Pulmonary artery endothelial cell (primary cell): ENCODE measurements around the gene GTF2H4. TPM values are rescaled to one million over a fixed set of nuclear protein-coding genes. Genes with fewer than 3 reads are reported as not detected.

Experiments used
- DNase-seq: peaks from one replicate; pipeline ENCODE4 v3.0.0-alpha.2; 2011; ENCODE audit warnings: low read depth, low spot score
- total RNA-seq: library from RNA; depleted of rRNA; stranded (reverse); fragments of >200 nt; gene quantifications from 2 replicates; pipeline ENCODE4 v1.2.3, GENCODE V29; 2014

GTF2H4 gene
- total RNA-seq, 1 donor from 2014 or later: 12.5 TPM

GRCh38 chr6:30882204-30882758, 25.7 kb upstream of the GTF2H4 start:
- DNase-seq: no peak

- no peak for DNase-seq
Measured at GRCh38 chr6:30882759-30883684, 25.0 kb upstream of the GTF2H4 start.

- no peak for DNase-seq
Measured at GRCh38 chr6:30883685-30884520, 24.1 kb upstream of the GTF2H4 start, which contains the start of gene DDR1. Gene DDR1 (plus strand): TSS chr6:30884519. CDS start chr6:30888730, 4,211 bp downstream.

- DNase-seq: no peak
Measured at GRCh38 chr6:30884521-30885480, 23.2 kb upstream of the GTF2H4 start.

- DNase-seq: no peak
Measured at GRCh38 chr6:30885481-30885998, 22.5 kb upstream of the GTF2H4 start.

GRCh38 chr6:30885999-30886896, 21.8 kb upstream of the GTF2H4 start:
- DNase-seq: no peak

- DNase-seq: no peak
Measured at GRCh38 chr6:30886897-30887255, 21.1 kb upstream of the GTF2H4 start.

GRCh38 chr6:30887901-30888815, 19.8 kb upstream of the GTF2H4 start:
- DNase-seq: no peak

- no peak for DNase-seq
Measured at GRCh38 chr6:30888816-30889495, 19.1 kb upstream of the GTF2H4 start.

- no peak for DNase-seq
Measured at GRCh38 chr6:30889496-30889885, 18.5 kb upstream of the GTF2H4 start.

GRCh38 chr6:30889921-30890645, 17.9 kb upstream of the GTF2H4 start:
- DNase-seq: no peak

- no peak for DNase-seq
Measured at GRCh38 chr6:30890646-30891449, 17.2 kb upstream of the GTF2H4 start.

- DNase-seq: no peak
Measured at GRCh38 chr6:30891450-30891723, 16.6 kb upstream of the GTF2H4 start.

GRCh38 chr6:30891816-30892538, 16.0 kb upstream of the GTF2H4 start:
- no peak for DNase-seq

GRCh38 chr6:30893001-30893591, 14.9 kb upstream of the GTF2H4 start:
- DNase-seq: no peak

- DNase-seq: no peak
Measured at GRCh38 chr6:30893666-30894065, 14.3 kb upstream of the GTF2H4 start.
